CD4-positive, alpha-beta memory T cell (primary cell): Measurements from ENCODE around the gene ZNF362. TPM values are rescaled to one million over a fixed set of nuclear protein-coding genes. Genes with fewer than 3 reads are reported as not detected.
A peak's percentile ranks its signal among the peaks of the same experiment; 100 is the strongest.

Experiments
- CTCF ChIA-PET: fragments of 350-600 bp; sonication (Branson Sonifier 250); formaldehyde crosslinking; loops from one replicate; lab custom pipeline; 2021; ENCODE audit warnings: inconsistent platforms; ENCODE audit not compliant: partially characterized antibody; lab: Charles Lee
- POLR2A ChIA-PET: fragments of 350-600 bp; sonication (Branson Sonifier 250); formaldehyde crosslinking; loops from one replicate; lab custom pipeline; 2021; ENCODE audit not compliant: partially characterized antibody; lab: Charles Lee
- DNase-seq, 5 donors: peaks; one replicate each; pipeline versions ENCODE4 v3.0.0 to v3.0.0-alpha.2; 2020 to 2022; ENCODE audit warnings: mixed read lengths in 1 of 5
- H3K27ac ChIP-seq: one replicate; pipeline ENCODE4 v1.7.0; 2013; ENCODE audit warnings: low read depth, low read length
- H3K27me3 ChIP-seq: 2 replicates; pipeline ENCODE4 v1.7.0; 2013; ENCODE audit warnings: mild to moderate bottlenecking, low read length, moderate library complexity; ENCODE audit not compliant: insufficient read depth
- H3K36me3 ChIP-seq: 2 replicates; pipeline ENCODE4 v1.7.0; 2013; ENCODE audit warnings: mild to moderate bottlenecking, low read length, moderate library complexity; ENCODE audit not compliant: insufficient read depth
- H3K4me1 ChIP-seq: 2 replicates; pipeline ENCODE4 v1.7.0; 2013; ENCODE audit warnings: mild to moderate bottlenecking, low read length, moderate library complexity; ENCODE audit not compliant: insufficient read depth
- H3K4me3 ChIP-seq, 2 donors: one replicate each; pipeline ENCODE4 v1.7.0; 2013; ENCODE audit warnings: low read length in 2 of 2, mild to moderate bottlenecking in 1 of 2
- H3K9me3 ChIP-seq, 2 donors: one replicate each; pipeline ENCODE4 v1.7.0; 2013; ENCODE audit warnings: low read length in 2 of 2, control low read depth in 1 of 2; ENCODE audit not compliant: control insufficient read depth in 1 of 2
- H3K27ac Mint-ChIP-seq, 7 donors: one replicate each; pipeline ENCODE4 v1.8.0; 2020 to 2021; ENCODE audit warnings: mixed read lengths in 7 of 7, mild to moderate bottlenecking in 6 of 7, inconsistent platforms in 3 of 7, moderate library complexity in 3 of 7
- H3K27me3 Mint-ChIP-seq, 2 donors: one replicate each; pipeline ENCODE4 v1.8.0; 2020 to 2021; ENCODE audit warnings: mixed read lengths in 2 of 2
- H3K36me3 Mint-ChIP-seq, 2 donors: one replicate each; pipeline ENCODE4 v1.8.0; 2020 to 2021; ENCODE audit warnings: mixed read lengths in 2 of 2, inconsistent platforms in 1 of 2, mild to moderate bottlenecking in 1 of 2
- H3K4me1 Mint-ChIP-seq, 4 donors: one replicate each; pipeline ENCODE4 v1.8.0; 2020 to 2021; ENCODE audit warnings: mixed read lengths in 4 of 4, mild to moderate bottlenecking in 1 of 4
- H3K4me3 Mint-ChIP-seq, 8 donors: one replicate each; pipeline ENCODE4 v1.8.0; 2020 to 2021; ENCODE audit warnings: mixed read lengths in 8 of 8, mild to moderate bottlenecking in 7 of 8, moderate library complexity in 6 of 8, inconsistent platforms in 3 of 8
- H3K9me3 Mint-ChIP-seq, 8 donors: one replicate each; pipeline ENCODE4 v1.8.0; 2020 to 2021; ENCODE audit warnings: mixed read lengths in 8 of 8, mild to moderate bottlenecking in 5 of 8, inconsistent platforms in 3 of 8, moderate library complexity in 1 of 8
- intact Hi-C: fragments of 100-400 bp; cut with micrococcal nuclease; formaldehyde crosslinking; loops from one replicate; pipeline ENCODE4 v1.15.1; 2023
- polyA plus RNA-seq, 2 donors: library from polyadenylated mRNA; unstranded; fragments of 300-500 nt; fragmentation: Illumina TruSeq; gene quantifications; one replicate each; pipeline ENCODE4 v1.2.3, GENCODE V29; 2021
- total RNA-seq, 2 experiments: library from RNA; stranded (reverse); gene quantifications; one replicate each; pipeline ENCODE4 v1.2.3, GENCODE V29; 2021

Gene ZNF362
- total and polyA plus RNA-seq, 4 experiments from 2014 or later, result 7.1 to 25.9 (median 25.1) TPM

DNA sequence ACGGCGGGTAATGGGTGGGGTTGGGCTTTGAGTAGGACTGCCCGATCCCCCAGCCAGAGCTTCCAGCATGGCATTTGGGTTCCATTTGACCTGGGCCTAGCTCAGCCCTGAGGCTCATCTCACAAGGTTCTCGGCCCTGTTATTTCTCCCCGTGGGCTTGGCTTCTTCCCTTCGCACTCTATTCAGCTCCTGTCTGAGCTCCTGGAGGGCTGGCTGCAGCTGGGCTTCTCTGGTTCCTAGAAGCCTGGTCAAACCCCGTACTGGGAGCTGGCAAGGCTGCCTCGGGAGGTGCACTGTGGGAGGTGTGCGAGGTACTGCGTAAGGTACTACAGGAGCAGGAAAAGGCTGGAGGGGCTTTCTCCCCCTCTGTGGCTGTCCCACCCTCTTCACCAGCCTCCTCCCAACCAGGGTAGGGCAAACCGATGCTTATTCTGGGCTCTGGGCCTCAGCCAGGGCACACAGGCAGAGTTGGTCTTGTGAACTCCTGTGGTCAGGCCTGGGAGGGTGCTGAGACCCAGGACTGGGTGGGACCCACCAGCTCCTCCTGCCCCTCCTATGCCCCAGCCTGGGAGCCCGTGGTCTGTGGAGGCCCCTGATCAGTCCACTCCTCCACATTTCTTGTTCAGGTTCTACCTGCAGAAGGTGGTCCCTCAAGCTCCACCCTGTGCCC lies 63.8 kb downstream of the ZNF362 start:
- H3K36me3 Mint-ChIP-seq, result peaks cover 14 to 23% of the 10 kb centered on the region in 2 donors

DNA sequence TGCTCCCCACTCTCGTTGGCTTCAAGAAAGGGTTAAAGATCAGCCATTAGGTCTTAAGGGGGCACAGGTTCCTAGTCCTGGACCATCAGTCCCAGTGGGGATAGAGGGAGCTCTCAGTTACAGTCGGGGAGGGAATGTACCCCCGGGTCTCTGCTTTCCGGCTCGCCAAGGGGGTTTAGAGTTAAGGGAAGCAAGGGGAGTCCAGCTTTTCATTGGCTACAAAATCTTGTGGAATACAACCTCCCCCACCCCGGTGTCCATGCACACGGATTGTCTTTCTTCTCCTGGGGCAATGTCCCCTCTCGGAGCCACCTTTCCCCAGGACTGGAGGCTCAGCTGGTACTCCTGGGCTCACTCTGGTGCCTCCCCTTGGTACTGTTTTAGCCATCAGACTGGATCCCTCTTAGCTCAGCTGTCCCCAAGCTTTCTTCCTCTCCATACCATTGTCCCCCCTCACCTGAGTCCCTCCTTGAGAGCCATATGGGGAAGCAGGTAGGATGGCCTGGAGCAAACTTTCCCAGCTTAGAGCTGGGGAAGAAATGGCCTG lies 64.4 kb downstream of the ZNF362 start, which contains the start of gene A3GALT2:
A3GALT2 (minus strand) TSS at position 480 of the 547 bp plus-strand sequence; CDS start at position 480, 0 bp downstream.
- no peak within 1 kb of the TSS for H3K4me3 Mint-ChIP-seq
- peaks cover 19 to 29% of the 10 kb centered on the region in 2 donors for H3K36me3 Mint-ChIP-seq
- intact Hi-C loops, result no loop called here
- H3K27me3 Mint-ChIP-seq, result peaks cover 0 to 2% of the 10 kb centered on the region in 2 donors
- H3K27me3 ChIP-seq, result no peaks in the 10 kb centered on the region
- no peak within 1 kb of the TSS for H3K4me3 ChIP-seq
- DNase-seq, result no peak
- peak within 1 kb of the TSS in 1 of 7 donors; percentile 32 for H3K27ac Mint-ChIP-seq
- peaks cover 22% of the 10 kb centered on the region for H3K36me3 ChIP-seq
- POLR2A ChIA-PET, result interaction anchor here (1.2 kb wide), 1 partner anchor 29 kb away, joined by 3 read pairs; no protein-coding TSS in a partner anchor
- CTCF ChIA-PET, result interaction anchor here (0.8 to 1.5 kb wide), 2 partner anchors 22 to 150 kb away, joined by 3 to 4 read pairs; no protein-coding TSS in a partner anchor
- H3K4me1 ChIP-seq, result no peaks in the 10 kb centered on the region
- H3K4me1 Mint-ChIP-seq, result peaks cover 0 to 8% (median 3%) of the 10 kb centered on the region in 4 donors
- no peaks in the 10 kb centered on the region for H3K9me3 ChIP-seq
- no peak within 1 kb of the TSS for H3K27ac ChIP-seq
- H3K9me3 Mint-ChIP-seq, result no peaks in the 10 kb centered on the region

More for the DNA sequence above, 63.8 kb downstream of the ZNF362 start:
- Histone ChIP-seq H3K36me3 (peaks cover 16% of the 10 kb centered on the region), H3K27ac (no peak overlapping the region), H3K27me3 (no peaks in the 10 kb centered on the region), H3K4me3 (no peak overlapping the region), H3K4me1 (no peaks in the 10 kb centered on the region), H3K9me3 (no peaks in the 10 kb centered on the region)
- peaks cover 0 to 2% of the 10 kb centered on the region in 2 donors for H3K27me3 Mint-ChIP-seq
- H3K4me1 Mint-ChIP-seq, result peaks cover 0 to 11% (median 5%) of the 10 kb centered on the region in 4 donors
- H3K4me3 Mint-ChIP-seq, result no peak overlapping the region
- no peaks in the 10 kb centered on the region for H3K9me3 Mint-ChIP-seq
- no peak for DNase-seq
- intact Hi-C loops, result no loop called here
- H3K27ac Mint-ChIP-seq, result no peak overlapping the region
- POLR2A ChIA-PET, result interaction anchor here (1.2 kb wide), 1 partner anchor 30 kb away, joined by 3 read pairs; no protein-coding TSS in a partner anchor
- CTCF ChIA-PET, result interaction anchor here (0.8 to 1.5 kb wide), 3 partner anchors 22 to 151 kb away, joined by 3 to 4 read pairs (median 4); no protein-coding TSS in a partner anchor

DNA sequence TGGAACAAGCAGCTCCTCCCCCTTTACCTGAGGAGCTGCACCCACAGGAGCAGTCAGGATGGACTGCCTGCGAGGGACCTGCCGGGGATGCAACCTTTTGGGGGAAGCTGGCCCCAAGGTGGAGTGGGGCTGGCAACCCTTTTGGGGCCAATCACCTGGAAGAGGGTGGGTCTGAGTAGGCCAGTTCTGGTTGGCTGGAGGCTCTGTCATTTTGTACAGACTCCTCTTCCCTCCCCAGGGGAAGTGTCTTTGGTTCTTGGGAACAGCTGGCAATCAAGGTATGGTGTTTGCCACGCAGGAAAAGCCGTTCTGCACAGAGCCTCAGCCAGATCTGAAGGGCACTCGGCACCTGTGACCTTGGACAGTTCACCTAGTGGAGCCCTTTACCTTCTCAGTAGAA lies 64.9 kb downstream of the ZNF362 start:
- Mint-ChIP-seq H3K36me3 (peaks cover 24 to 34% of the 10 kb centered on the region in 2 donors), H3K4me3 (no peak overlapping the region), H3K27me3 (peaks cover 0 to 2% of the 10 kb centered on the region in 2 donors), H3K9me3 (no peaks in the 10 kb centered on the region), H3K27ac (no peak overlapping the region), H3K4me1 (peaks cover 0 to 3% (median 0%) of the 10 kb centered on the region in 4 donors)
- no peak for DNase-seq
- Histone ChIP-seq H3K4me1 (no peaks in the 10 kb centered on the region), H3K9me3 (no peaks in the 10 kb centered on the region), H3K36me3 (peaks cover 27% of the 10 kb centered on the region), H3K27ac (no peak overlapping the region), H3K4me3 (no peak overlapping the region), H3K27me3 (no peaks in the 10 kb centered on the region)
- ChIA-PET CTCF (no interaction called here), POLR2A (no interaction called here)
- intact Hi-C loops, result no loop called here

DNA sequence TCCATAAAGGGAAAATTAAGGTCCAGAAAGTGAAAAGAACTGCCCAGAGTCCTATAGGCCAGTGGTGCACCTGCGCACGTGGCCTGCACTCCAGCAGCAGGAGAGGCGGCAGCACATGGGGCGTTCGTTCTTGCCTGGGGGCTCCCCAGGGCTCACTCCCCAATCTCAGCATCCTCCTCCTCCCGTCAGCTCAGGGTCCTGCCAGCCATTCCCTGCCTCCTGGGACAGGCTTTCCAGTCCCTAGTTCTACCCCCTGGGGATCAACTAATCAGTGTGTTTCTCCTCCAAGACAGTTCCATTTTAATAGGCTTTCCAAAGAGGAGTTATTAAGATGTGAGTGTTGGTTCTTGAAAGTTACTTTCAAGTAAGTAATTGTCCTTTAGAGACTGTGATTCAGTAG lies 65.8 kb downstream of the ZNF362 start:
- Mint-ChIP-seq H3K4me3 (no peak overlapping the region), H3K4me1 (peaks cover 0 to under 1% (median 0%) of the 10 kb centered on the region in 4 donors), H3K36me3 (peaks cover 27 to 42% of the 10 kb centered on the region in 2 donors), H3K27ac (peak overlapping the region in 1 of 7 donors; percentile 57), H3K27me3 (no peaks in the 10 kb centered on the region), H3K9me3 (no peaks in the 10 kb centered on the region)
- Histone ChIP-seq H3K36me3 (peaks cover 31% of the 10 kb centered on the region), H3K4me3 (no peak overlapping the region), H3K27me3 (no peaks in the 10 kb centered on the region), H3K4me1 (no peaks in the 10 kb centered on the region), H3K27ac (no peak overlapping the region), H3K9me3 (no peaks in the 10 kb centered on the region)
- DNase-seq, result no peak
- POLR2A ChIA-PET, result no interaction called here
- intact Hi-C loops, result no loop called here
- CTCF ChIA-PET, result interaction anchor here (3.1 kb wide), 1 partner anchor 24 kb away, joined by 14 read pairs; no protein-coding TSS in a partner anchor

DNA sequence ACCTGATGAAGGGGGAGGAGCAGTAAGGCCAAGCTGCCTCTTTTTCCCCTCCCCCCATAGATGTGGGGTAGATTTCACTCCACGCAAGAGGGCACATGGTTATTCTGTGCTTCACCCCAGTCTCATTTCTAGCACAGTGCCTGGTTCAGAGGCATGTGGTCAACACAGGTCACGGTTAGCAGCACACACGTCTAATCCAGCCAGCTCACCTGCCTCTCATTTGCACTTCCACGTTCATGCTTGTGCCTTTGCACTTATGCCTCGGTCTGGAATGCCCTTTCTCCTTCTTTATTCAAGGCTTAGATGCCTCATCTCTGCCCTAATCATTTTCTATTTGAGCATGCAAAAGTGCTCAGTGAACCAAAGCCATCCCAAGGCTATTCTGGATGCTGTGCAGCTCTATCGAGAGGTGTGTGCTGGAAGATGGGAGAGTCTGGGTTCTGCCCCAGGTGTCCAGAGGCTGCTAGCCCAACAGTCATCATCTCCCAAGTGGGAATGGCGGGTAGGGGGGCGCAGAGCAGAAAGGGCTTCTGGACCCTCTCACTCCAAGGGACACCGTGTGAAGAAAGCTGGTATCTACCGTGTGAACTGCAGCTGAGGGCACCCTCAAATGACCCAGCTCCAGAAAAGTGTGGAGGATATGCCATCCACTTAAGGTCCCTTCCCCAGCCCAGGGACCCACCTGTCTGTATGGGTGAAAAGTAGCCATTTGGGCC lies 66.7 kb downstream of the ZNF362 start:
- H3K36me3 ChIP-seq, result peaks cover 40% of the 10 kb centered on the region
- Mint-ChIP-seq H3K36me3 (peaks cover 31 to 51% of the 10 kb centered on the region in 2 donors), H3K4me1 (no peaks in the 10 kb centered on the region), H3K4me3 (no peak overlapping the region), H3K27me3 (no peaks in the 10 kb centered on the region), H3K27ac (peak overlapping the region in 1 of 7 donors; percentile 48), H3K9me3 (no peaks in the 10 kb centered on the region)
- intact Hi-C loops, result no loop called here
- H3K27ac ChIP-seq, result no peak overlapping the region
- CTCF ChIA-PET, result interaction anchor here (1.3 to 3.1 kb wide), 3 partner anchors 13 to 44 kb away, joined by 3 to 14 read pairs (median 4); no protein-coding TSS in a partner anchor
- H3K9me3 ChIP-seq, result no peaks in the 10 kb centered on the region
- DNase-seq, result no peak
- H3K27me3 ChIP-seq, result no peaks in the 10 kb centered on the region
- no peaks in the 10 kb centered on the region for H3K4me1 ChIP-seq
- POLR2A ChIA-PET, result no interaction called here
- H3K4me3 ChIP-seq, result no peak overlapping the region

DNA sequence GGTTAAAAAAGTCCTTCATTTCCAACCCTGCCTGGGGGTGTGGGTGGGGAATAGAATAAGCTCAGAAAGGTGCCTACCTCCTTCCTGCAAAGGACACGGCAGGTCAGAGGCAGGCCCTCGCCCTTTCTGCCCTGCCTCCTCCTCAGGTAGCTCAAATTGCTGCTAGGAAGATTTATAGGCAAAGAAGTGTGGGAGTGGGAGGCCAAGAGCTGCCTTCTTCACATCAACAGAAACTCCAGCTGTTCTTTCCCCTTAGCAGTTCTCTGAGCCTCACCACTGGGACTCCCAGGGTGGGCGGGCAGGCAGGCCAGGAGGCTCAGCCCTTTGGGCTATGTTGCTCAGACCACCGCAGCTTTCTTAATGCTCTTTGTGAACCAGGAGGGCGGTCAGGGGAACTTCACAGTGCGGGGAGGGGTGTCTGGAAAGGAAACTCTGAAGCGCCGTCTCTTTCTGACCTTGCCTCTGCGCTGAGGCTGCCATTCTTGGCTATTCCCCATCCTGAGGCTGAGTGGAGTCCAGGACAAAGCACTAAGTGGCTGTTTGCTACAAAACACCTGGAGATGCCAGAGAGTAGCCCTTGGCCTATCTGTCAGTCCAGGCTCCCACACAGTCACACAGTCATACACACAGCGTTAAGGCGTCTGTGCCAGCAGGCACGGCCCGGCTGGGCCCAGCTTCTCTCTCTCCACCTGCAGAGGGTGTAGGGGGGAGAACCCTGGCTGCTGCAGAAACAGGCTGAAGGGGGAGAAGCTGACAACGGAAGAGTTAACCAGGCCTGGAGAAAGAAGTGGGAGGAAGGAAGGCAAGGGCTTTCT lies 67.6 kb downstream of the ZNF362 start:
- Mint-ChIP-seq H3K4me3 (no peak overlapping the region), H3K27ac (peak overlapping the region in 1 of 7 donors; percentile 12), H3K9me3 (no peaks in the 10 kb centered on the region), H3K27me3 (no peaks in the 10 kb centered on the region), H3K36me3 (peaks cover 39 to 58% of the 10 kb centered on the region in 2 donors), H3K4me1 (no peaks in the 10 kb centered on the region)
- H3K4me3 ChIP-seq, result no peak overlapping the region
- H3K4me1 ChIP-seq, result no peaks in the 10 kb centered on the region
- no peaks in the 10 kb centered on the region for H3K27me3 ChIP-seq
- CTCF ChIA-PET, result interaction anchor here (1.3 to 3.1 kb wide), 3 partner anchors 12 to 43 kb away, joined by 3 to 14 read pairs (median 4); no protein-coding TSS in a partner anchor
- POLR2A ChIA-PET, result no interaction called here
- intact Hi-C loops, result no loop called here
- no peak for DNase-seq
- no peaks in the 10 kb centered on the region for H3K9me3 ChIP-seq
- peaks cover 47% of the 10 kb centered on the region for H3K36me3 ChIP-seq
- no peak overlapping the region for H3K27ac ChIP-seq
